ENCODE results near the gene HS6ST3. TPM values are rescaled to one million over a fixed set of nuclear protein-coding genes. Genes with fewer than 3 reads are reported as not detected.

HS6ST3 gene
- total RNA-seq, 1 donor from 2014 or later: under 0.01 TPM

GRCh38 chr13:96221471-96221870 is 131.6 kb downstream of the HS6ST3 start:
- no peak for TF ChIP-seq CTCF (IDR thresholded peaks at IDR 0.05; ENCODE audit: insufficient read depth, low read length, severe bottlenecking)
- H3K27me3 ChIP-seq (ENCODE audit: control insufficient read depth, insufficient read depth, low read length): no peaks in the 10 kb centered on the region
- no peak for DNase-seq (ENCODE audit: low read depth)
- no peaks in the 10 kb centered on the region for H3K36me3 ChIP-seq (ENCODE audit: control insufficient read depth, insufficient read depth, low read length)
- no peak overlapping the region for H3K4me3 ChIP-seq (ENCODE audit: low read depth, low read length)
- FAIRE-seq: no peak

- no peaks in the 10 kb centered on the region for H3K36me3 ChIP-seq (ENCODE audit: control insufficient read depth, insufficient read depth, low read length)
- DNase-seq (ENCODE audit: low read depth): no peak
- no peak for TF ChIP-seq CTCF (IDR thresholded peaks at IDR 0.05; ENCODE audit: insufficient read depth, low read length, severe bottlenecking)
- no peaks in the 10 kb centered on the region for H3K27me3 ChIP-seq (ENCODE audit: control insufficient read depth, insufficient read depth, low read length)
- H3K4me3 ChIP-seq (ENCODE audit: low read depth, low read length): no peak overlapping the region
- FAIRE-seq: no peak
These were observed 133.3 kb downstream of the HS6ST3 start for GRCh38 chr13:96223231-96223630.

- Histone ChIP-seq H3K36me3 (ENCODE audit: control insufficient read depth, insufficient read depth, low read length) (no peaks in the 10 kb centered on the region), H3K27me3 (ENCODE audit: control insufficient read depth, insufficient read depth, low read length) (no peaks in the 10 kb centered on the region), H3K4me3 (ENCODE audit: low read depth, low read length) (no peak overlapping the region)
- no peak for FAIRE-seq
- peak; percentile 48 for DNase-seq (ENCODE audit: low read depth)
- peak; percentile 62 for TF ChIP-seq CTCF (IDR thresholded peaks at IDR 0.05; ENCODE audit: insufficient read depth, low read length, severe bottlenecking)
These were observed 139.4 kb downstream of the HS6ST3 start for GRCh38 chr13:96229356-96229755.

- FAIRE-seq (no peak), DNase-seq (ENCODE audit: low read depth) (no peak)
- Histone ChIP-seq H3K4me3 (ENCODE audit: low read depth, low read length) (no peak overlapping the region), H3K36me3 (ENCODE audit: control insufficient read depth, insufficient read depth, low read length) (no peaks in the 10 kb centered on the region), H3K27me3 (ENCODE audit: control insufficient read depth, insufficient read depth, low read length) (no peaks in the 10 kb centered on the region)
- no peak for TF ChIP-seq CTCF (IDR thresholded peaks at IDR 0.05; ENCODE audit: insufficient read depth, low read length, severe bottlenecking)
These were observed 148.3 kb downstream of the HS6ST3 start for GRCh38 chr13:96238241-96238640.

- DNase-seq (ENCODE audit: low read depth) (peak; percentile 36), FAIRE-seq (no peak)
- no peaks in the 10 kb centered on the region for H3K27me3 ChIP-seq (ENCODE audit: control insufficient read depth, insufficient read depth, low read length)
- H3K36me3 ChIP-seq (ENCODE audit: control insufficient read depth, insufficient read depth, low read length): no peaks in the 10 kb centered on the region
- no peak for TF ChIP-seq CTCF (IDR thresholded peaks at IDR 0.05; ENCODE audit: insufficient read depth, low read length, severe bottlenecking)
- no peak overlapping the region for H3K4me3 ChIP-seq (ENCODE audit: low read depth, low read length)
These were observed 149.0 kb downstream of the HS6ST3 start for GRCh38 chr13:96238861-96239260.

- no peak for FAIRE-seq
- Histone ChIP-seq H3K36me3 (ENCODE audit: control insufficient read depth, insufficient read depth, low read length) (no peaks in the 10 kb centered on the region), H3K27me3 (ENCODE audit: control insufficient read depth, insufficient read depth, low read length) (no peaks in the 10 kb centered on the region), H3K4me3 (ENCODE audit: low read depth, low read length) (no peak overlapping the region)
- no peak for TF ChIP-seq CTCF (IDR thresholded peaks at IDR 0.05; ENCODE audit: insufficient read depth, low read length, severe bottlenecking)
- DNase-seq (ENCODE audit: low read depth): no peak
These were observed 153.5 kb downstream of the HS6ST3 start for GRCh38 chr13:96243376-96243775.

All from bronchial epithelial cell (primary cell).